DMS114 treated with DMSO at 0.1 percent for 48 hours (cell line): ENCODE results near the gene GABARAPL2.
"Not testable (repeated sequence)": the region's sequence is repeated elsewhere in the genome, so short reads cannot be mapped to it uniquely, and the experiment has no call there.

ENCODE experiments used
- DNase-seq: peaks from one replicate; lab custom pipeline; 2025; ENCODE audit not compliant: unreplicated experiment; lab: John Stamatoyannopoulos, UW

GABARAPL2 gene

DNA sequence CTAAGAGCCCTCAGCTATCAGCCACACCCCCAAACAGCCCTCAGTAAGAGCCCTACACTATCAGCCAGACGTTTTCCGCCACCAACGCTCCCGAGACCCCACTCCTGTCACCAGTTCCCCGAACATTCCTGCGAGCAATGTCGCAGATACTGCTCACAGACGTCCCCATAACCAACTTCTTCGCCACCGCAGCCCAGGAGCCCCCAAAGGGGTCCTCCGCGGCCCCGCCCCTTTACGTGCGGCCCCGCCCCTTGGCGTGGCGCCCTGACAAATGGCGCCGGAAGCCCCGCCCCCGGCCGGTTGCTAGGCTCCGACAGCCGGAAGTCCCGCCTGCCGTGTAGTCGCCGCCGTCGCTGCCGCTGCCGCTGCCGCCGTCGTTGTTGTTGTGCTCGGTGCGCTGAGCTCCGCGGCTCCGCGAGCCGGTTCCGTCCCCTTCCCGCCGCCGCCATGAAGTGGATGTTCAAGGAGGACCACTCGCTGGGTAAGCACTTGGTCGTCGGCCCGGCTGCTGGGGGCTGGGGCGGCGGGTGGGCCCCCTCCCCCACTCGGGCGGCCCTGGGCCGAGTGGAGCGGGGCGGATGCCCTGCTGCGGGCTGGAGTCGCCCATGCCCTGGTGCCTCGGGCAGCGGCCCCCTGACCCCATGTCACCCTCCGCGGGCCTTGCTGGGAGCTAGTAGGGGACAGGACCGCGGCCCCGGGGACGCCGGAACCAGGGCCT lies at the start of gene GABARAPL2:
TSS of gene GABARAPL2 (plus strand) at position 340 of the 718 bp plus-strand sequence. CDS start at position 448, 108 bp downstream.
- DNase-seq: peak; percentile 72

- DNase-seq: no peak
These were observed 47.0 kb upstream of the GABARAPL2 start for GRCh38 chr16:75519175-75519574.

DNA sequence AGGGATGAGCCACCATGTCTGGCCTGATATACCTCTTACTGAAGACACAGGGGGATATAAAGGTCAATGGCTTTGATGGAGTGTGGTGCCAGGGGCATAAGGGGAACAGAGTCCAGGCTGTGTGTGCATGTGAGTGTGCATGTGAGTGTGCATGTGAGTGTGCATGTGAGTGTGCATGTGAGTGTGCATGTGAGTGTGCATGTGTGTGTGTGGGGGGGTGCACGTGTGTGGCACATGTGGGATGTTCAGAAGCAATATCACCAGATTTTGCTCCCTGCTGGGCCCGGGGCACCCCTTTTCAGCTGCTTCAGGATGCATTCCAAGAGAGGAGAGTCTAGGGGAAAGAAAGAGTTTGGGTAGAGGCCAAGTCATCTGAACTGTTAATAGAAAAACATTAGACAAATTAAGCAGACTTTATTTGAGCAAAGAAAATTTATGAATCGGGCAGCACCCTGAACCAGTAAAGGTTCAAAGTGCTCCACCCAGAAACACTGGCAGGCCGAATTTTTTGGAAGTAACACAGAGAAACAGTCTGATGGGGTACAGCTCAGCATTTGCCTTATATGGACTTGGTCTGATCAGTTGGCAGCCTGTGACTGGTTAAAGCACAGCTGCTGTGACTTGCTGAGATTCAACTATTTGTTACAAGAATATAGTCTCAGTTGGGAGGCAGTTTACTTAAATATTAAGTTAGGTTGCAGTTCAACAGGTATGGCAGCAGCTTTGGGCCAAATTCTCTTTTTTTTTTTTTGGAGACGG lies 40.0 kb upstream of the GABARAPL2 start:
- DNase-seq: no peak

DNA sequence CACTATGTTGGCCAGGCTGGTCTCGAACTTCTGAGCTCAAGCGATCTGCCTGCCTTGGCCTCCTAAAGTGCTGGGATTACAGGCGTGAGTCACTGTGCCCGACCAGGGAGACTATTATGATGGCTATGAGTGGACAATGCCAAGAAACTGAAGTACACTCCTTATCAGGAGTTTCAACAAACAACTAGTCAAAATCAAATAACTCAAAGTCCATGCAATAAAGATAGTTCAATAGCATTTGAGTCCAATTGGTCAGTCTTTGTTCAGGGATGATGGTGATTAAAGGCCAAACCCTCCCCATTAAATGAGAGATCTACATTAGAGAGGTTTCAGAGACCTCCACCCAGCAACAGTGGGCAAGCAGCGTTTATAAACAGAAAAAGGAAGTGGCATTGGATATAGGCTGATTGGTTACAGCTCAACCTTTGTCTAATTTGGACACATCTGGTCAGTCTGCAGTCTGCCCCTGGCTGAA lies 38.3 kb upstream of the GABARAPL2 start:
- DNase-seq: no peak

DNA sequence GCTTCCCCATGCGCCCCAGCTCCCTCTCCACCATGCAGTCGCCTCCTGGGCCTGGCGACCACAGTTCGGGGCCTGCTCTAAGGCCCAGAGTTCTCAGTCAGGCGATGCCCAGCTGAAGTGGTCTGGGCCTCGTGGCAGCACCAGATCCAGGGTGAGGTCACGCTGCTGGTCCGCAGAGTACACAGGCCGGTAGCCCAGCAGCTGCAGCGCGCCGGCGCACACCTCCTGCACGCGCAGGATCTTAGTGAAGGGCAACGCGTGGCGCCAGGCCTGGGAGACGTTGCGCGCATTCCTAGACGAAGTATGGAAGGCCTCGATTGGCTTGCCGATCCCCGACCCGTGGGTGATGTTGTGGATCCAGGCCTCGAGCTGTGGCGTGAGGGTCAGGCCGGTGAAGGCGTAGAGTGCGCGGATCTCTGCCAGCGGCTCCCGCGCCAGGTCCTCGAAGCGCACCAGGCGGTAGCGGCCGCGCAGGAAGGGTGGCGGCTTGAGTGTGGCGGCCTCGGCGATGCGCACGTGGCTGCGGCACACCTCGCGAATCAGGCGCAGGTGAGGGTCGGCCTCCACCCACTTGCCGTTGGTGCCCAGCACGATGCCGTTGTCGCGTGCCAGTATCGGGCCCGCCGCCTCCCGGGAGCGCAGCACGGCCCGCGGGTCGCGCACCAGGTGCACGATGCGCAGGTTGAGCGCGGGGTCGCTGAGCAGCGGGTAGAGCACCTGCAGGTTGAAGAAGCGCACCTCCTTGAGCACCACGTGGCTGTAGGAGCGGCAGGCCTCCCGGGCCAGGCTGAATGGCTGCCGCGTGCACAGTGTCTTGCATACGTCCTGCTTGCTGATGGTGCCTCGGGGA lies 36.9 kb upstream of the GABARAPL2 start:
- no peak for DNase-seq

DNA sequence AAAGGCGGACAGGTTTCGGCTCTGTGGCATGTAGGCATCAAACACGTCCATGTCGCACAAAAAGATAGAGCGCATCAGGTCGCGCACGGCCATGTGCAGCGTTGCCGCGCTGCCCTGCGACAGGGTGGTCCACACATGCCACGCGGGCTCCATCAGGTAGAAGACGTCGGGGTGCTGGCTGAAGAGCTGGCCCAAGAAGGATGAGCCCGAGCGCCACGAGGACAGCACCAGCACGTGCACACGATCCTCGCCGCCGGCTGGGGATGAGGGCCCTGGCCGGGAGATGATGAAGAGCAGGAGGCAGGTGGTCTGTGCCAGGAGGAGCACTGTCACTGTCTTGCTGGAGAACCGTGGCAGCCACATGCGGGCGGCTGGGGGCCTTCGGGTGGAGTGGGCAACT lies 36.2 kb upstream of the GABARAPL2 start:
- no peak for DNase-seq

DNA sequence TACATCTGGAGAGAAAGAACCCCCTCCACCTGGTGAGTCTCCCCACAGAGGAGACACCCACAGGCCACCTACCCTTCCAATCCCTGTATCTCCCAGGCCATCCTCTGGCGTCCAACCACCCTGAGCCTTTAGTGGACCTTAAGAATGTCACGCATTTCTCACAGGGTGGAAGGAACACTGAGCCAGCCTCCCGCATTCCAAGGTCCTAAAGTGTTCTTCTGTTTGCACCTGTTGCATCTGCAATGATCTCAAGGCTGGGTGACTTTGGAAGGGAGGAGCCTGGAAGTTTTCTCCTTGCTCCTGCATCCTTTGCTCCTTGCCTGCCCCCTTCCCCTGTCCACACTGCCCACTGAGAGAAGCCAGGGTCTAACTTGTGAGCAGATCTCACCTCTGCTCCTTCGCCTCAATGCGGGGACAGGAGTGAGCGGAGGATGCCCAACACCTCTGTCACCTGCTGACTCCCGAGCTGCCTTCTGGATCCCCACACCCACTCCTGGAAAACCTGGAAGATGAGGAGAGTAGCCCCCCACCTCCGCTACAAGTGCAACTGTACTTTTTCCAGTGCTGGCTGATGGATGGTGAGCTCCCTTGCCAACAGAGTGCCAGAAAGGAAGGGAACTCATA lies 33.9 kb upstream of the GABARAPL2 start:
- no peak for DNase-seq

DNA sequence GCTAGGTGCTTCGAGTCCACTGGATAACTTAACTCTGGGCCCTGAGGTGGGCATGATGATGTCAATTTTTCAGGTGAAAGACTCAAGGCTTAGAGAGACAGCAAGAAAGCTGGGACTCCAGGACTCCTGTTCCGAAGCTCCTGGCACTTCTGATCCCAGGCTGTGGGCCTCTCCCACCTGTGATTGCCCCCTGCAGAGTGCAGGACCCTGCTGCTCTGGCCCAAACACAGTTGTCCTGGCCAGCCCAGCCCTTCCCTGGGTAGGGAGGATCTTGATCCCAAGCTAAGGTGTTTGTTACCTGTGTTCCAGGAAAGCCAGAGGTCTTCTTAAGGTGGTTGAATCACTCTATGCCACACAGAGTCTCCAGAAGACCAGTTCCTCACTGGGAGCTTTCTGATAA lies 33.4 kb upstream of the GABARAPL2 start:
- DNase-seq: no peak

- DNase-seq: no peak
These were observed 31.5 kb upstream of the GABARAPL2 start for GRCh38 chr16:75534560-75535205.

- no peak for DNase-seq
These were observed 30.9 kb upstream of the GABARAPL2 start for GRCh38 chr16:75535211-75535843.

- no peak for DNase-seq
These were observed 30.3 kb upstream of the GABARAPL2 start, which contains the start of gene CHST5 for GRCh38 chr16:75535901-75536300. CHST5 (minus strand) TSS chr16:75536108; CDS start chr16:75530384, 5,724 bp downstream.

DNA sequence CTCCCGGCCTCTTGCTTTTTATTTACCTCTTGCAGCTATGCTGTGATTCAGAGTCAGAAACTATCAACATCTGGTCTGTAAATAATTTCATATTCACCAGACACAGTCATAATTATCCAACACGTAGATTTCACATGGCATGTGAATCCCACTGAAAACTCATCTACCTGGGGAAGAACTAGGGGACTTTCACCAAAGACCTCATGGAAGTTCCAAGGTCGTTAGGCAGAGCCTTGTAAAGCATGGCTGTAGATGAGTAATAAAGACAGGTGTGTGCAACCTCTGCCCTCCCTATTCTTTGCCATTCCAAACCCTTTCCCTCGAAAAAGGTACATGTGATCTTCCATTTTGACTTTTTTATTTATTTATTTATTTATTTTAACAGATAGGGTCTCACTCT lies 28.4 kb upstream of the GABARAPL2 start:
- no peak for DNase-seq

DNA sequence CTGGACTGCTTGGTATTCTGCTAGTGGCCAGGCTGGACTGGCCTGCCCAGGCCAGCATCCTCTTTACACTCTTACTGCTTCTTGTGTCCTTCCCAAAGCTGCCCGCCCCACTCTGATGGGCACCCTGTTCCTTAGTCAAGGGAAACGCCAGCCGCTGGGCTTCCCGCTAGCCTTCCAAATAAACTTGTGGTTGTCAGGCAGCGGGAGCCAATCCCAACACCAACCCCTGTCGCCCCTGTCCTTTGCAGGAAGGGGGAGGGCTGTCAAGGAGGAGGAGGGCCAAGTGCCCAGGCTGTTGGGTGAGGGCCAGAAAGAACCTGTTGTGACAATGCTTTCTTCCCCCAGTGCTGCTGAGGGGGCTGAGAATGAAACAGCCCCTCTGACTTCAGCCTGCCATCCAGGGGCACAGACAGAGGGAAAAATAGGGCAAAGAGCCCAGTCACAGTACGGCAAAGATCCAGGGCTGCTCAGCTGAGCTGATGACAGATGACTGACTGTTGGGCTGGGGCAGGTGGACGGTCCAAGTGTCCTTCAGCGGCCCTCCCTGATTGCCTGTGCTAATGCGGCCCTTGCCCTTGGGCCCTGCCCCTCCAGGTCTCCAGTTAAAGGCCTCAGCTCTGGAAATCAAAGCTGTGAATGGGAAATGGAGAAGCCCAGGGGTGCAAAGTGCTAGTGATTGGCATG lies 27.2 kb upstream of the GABARAPL2 start:
- not testable (repeated sequence) for DNase-seq

- no peak for DNase-seq
These were observed 24.9 kb upstream of the GABARAPL2 start for GRCh38 chr16:75541236-75541635.

DNA sequence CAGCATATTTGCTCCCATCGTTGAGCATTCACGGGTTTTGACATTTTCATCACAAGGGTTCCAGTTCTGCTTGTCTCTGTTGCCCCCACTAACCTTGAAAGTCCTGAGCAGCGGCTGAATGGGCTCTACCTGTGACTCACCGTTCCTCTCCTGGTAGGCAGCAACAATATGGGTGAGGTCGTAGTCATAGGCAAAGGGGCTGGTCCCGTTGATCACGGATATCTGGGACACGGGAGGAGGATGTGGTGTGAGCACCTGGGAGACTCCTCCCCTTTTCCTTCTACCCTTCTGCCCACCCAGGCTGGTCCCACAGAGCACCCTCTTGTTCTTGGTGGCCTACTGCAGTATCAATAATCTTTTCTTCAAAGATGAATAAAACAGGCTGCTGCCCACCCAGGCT lies 23.7 kb upstream of the GABARAPL2 start:
- not testable (repeated sequence) for DNase-seq

- not testable (repeated sequence) for DNase-seq
These were observed 20.3 kb upstream of the GABARAPL2 start for GRCh38 chr16:75545879-75546278.

DNA sequence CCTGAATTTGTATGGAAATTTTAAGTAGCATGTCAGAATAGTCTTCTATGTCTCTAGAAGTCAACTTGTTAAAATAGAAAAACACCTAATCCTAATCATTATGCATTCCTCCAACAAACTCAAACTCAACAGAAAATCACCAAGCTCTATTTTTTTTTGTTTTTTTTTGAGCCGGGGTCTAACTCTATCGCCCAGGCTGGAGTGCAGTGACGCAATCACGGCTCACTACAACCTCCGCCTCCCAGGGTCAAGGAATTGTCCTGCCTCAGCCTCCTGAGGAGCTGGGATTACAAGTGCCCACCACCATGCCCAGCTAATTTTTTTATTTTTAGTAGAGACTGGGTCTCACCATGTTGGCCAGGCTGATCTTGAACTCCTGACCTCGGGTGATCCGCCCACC lies 19.9 kb upstream of the GABARAPL2 start:
- no peak for DNase-seq

DNA sequence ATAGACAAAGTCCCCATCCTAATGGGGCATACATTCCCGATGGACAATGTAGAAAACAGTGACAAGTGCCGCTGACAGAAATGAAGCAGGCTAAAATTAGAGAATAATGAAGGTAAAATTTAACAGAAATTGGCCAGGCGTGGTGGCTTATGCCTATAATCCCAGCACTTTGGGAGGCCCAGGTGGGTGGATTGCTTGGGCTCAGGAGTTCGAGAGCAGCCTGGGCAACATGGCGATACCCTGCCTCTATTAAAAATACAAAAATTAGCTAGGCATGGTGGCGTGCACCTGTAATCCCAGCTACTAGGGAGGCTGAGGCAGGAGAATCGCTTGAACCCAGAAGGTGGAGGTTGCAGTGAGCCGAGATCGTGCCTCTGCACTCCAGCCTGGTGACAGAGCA lies 17.7 kb upstream of the GABARAPL2 start:
- not testable (repeated sequence) for DNase-seq

- DNase-seq: no peak
These were observed 15.9 kb upstream of the GABARAPL2 start for GRCh38 chr16:75550211-75550662.
